HL-60 (cell line): Measurements from ENCODE around the gene CACFD1.

Experiments used
- GABPA ChIP-seq: IDR thresholded peaks from 2 replicates; pipeline ENCODE4 v1.6.1; 2012; ENCODE audit warnings: low read depth
- POLR2AphosphoS5 ChIP-seq: IDR thresholded peaks from 2 replicates; pipeline ENCODE4 v1.6.1; 2012; ENCODE audit warnings: low read depth
- REST ChIP-seq: IDR thresholded peaks from 2 replicates; pipeline ENCODE4 v1.6.1; 2012; ENCODE audit warnings: low read depth; ENCODE audit not compliant: insufficient replicate concordance
- SPI1 ChIP-seq: IDR thresholded peaks from 2 replicates; pipeline ENCODE4 v1.6.1; 2012; ENCODE audit warnings: low read depth, mild to moderate bottlenecking, borderline replicate concordance
- TF ChIP-seq, protein P1 (sequence below): IDR thresholded peaks from one replicate; pipeline ENCODE4 v1.5.1; 2011; ENCODE audit warnings: low read length, control low read depth, inconsistent platforms; ENCODE audit not compliant: insufficient read depth

DNA sequence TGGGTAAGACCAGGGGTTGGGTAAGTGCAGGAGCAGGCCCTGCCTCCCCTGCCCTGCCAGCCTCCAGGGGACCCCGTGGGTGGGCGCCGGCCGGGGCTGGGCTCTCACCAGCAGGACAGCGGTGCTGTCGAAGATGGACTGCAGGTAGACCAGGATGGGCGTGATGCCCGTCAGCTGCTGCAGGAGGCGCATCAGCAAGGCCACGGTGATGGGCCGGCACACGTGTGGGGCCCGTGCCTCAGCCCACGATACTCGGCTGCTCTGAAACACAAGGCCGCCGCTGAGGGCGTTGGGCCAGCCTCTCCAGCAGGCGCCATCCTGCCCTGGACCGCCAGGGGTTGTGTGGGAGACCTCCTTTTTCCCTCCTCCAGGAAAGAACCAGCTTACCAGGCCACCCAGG lies 15.1 kb downstream of the CACFD1 start:
- TF ChIP-seq, protein P1, sequence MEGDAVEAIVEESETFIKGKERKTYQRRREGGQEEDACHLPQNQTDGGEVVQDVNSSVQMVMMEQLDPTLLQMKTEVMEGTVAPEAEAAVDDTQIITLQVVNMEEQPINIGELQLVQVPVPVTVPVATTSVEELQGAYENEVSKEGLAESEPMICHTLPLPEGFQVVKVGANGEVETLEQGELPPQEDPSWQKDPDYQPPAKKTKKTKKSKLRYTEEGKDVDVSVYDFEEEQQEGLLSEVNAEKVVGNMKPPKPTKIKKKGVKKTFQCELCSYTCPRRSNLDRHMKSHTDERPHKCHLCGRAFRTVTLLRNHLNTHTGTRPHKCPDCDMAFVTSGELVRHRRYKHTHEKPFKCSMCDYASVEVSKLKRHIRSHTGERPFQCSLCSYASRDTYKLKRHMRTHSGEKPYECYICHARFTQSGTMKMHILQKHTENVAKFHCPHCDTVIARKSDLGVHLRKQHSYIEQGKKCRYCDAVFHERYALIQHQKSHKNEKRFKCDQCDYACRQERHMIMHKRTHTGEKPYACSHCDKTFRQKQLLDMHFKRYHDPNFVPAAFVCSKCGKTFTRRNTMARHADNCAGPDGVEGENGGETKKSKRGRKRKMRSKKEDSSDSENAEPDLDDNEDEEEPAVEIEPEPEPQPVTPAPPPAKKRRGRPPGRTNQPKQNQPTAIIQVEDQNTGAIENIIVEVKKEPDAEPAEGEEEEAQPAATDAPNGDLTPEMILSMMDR: no peak
- TF ChIP-seq POLR2AphosphoS5: no peak
- no peak for TF ChIP-seq REST
- TF ChIP-seq GABPA: no peak
- TF ChIP-seq SPI1: no peak
